ENCODE results near the gene SLK.

Gene SLK

GRCh38 chr10:104038537-104038936 lies 71.6 kb downstream of the SLK start:
- no peak for TF ChIP-seq CTCF (IDR thresholded peaks at IDR 0.05; ENCODE audit: low read depth, low read length)
- no peak overlapping the region for H3K4me3 ChIP-seq (replicated peaks in 1 of 2; ENCODE audit: low read depth in 2 of 2, low read length in 2 of 2)
- DNase-seq (ENCODE audit: low read depth in 2 of 2): no peak

- DNase-seq (ENCODE audit: low read depth in 2 of 2): no peak
- no peak for TF ChIP-seq CTCF (IDR thresholded peaks at IDR 0.05; ENCODE audit: low read depth, low read length)
- H3K4me3 ChIP-seq (replicated peaks in 1 of 2; ENCODE audit: low read depth in 2 of 2, low read length in 2 of 2): no peak overlapping the region
Measured at GRCh38 chr10:104038958-104039752, 72.2 kb downstream of the SLK start.

GRCh38 chr10:104040382-104040781 lies 73.4 kb downstream of the SLK start:
- H3K4me3 ChIP-seq (replicated peaks in 1 of 2; ENCODE audit: low read depth in 2 of 2, low read length in 2 of 2): no peak overlapping the region
- DNase-seq (ENCODE audit: low read depth in 2 of 2): no peak
- TF ChIP-seq CTCF (IDR thresholded peaks at IDR 0.05; ENCODE audit: low read depth, low read length): no peak

- no peak for TF ChIP-seq CTCF (IDR thresholded peaks at IDR 0.05; ENCODE audit: low read depth, low read length)
- no peak overlapping the region for H3K4me3 ChIP-seq (replicated peaks in 1 of 2; ENCODE audit: low read depth in 2 of 2, low read length in 2 of 2)
- DNase-seq (ENCODE audit: low read depth in 2 of 2): no peak
Measured at GRCh38 chr10:104040862-104041789, 74.2 kb downstream of the SLK start.

- no peak for DNase-seq (ENCODE audit: low read depth in 2 of 2)
Measured at GRCh38 chr10:104041891-104042535, 75.1 kb downstream of the SLK start.

More at GRCh38 chr10:104041891-104042535, 75.1 kb downstream of the SLK start:
- no peak overlapping the region for H3K4me3 ChIP-seq (replicated peaks in 1 of 2; ENCODE audit: low read depth in 2 of 2, low read length in 2 of 2)
- TF ChIP-seq CTCF (IDR thresholded peaks at IDR 0.05; ENCODE audit: low read depth, low read length): no peak

All from cardiac fibroblast (primary cell).